ENCODE results near the gene ALDH1L1.
A peak's percentile ranks its signal among the peaks of the same experiment; 100 is the strongest.
"Not testable (repeated sequence)": the region's sequence is repeated elsewhere in the genome, so short reads cannot be mapped to it uniquely, and the experiment has no call there.

ALDH1L1 gene

DNA sequence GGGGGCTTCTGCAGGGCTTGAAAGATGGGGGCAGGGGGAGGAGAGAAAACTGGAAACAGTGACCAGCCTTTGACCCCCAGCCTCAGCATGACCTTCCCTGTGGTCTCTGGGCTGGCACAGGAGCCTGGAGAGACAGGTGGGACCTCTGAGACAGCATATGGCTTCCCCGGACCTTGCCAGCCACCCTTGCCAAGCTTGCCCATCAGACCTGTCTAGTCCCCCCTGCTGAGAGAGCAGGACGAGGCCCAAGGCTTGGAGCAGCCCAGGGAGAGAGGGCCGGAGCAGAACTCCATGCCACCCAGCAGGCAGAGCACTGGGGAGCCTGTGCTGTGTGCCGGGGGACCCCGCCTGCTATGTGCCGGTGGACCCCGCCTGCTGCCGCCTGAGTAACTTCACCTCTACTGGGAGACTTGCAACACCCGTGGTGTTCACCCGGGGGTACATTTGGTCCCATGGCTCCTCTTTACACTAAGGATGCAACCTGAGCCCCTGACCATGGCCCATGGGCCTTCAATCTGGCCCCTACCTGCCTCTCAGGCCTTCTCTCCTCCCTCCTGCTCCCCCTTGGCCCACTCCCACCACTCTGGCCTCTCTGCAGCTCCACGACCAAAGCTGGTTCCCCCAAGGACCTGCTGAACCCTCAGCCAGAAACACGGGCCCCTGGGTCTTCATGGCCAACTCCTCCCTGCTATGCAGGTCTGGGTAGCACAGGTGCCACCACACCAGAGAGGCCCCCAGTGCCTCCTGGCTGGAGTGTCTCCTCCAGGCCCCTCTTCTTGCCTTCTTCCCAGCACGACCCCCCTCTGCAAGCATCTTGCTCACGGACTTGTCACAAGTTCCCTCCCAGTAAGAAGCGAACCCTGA, 75.4 kb downstream of the ALDH1L1 start:
- no peak for DNase-seq

- DNase-seq: no peak
Measured at GRCh38 chr3:126104028-126104635, 76.3 kb downstream of the ALDH1L1 start.

DNA sequence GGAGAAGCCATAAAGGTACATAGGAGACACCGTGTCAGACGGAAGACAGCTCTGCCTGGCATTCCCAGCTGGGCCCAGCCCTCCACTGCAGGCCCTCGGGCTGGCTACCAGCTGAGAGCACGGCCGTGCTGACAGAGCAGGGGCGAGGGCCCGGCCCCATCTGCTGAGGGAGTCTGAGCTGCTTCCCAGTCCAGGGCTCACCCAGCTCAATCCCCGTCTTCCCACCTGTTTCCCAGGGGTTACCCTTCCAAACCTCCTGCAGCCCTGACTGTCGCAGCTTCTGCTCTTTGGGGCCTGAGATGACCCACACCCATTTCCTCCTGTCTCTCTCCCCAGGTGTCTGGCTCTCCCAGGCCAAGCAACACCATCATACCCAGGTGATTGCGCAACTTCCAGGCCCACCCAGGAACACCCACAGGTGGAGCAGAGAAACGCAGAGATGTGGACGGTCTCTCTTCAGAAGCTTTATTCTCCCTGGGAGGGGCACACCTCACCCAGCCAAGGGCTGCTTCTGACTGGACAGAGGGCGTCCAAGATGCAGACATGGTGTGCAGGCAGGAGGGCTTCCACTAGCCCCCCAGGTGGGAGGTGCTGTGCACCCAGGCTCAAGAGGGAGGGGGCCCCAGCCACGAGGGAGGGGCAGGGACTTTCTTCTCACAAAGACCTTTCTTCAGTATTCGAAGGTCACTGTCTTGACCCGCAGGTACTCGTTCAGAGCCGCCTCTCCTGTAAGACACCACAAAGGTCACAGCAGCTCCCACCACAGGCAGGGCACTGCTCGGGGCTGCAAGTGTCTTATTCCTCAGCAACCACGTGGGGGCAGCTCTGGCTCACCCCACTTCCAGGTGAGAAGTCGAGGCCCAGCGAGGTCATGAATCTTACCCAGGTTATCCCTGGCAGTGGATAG, 77.0 kb downstream of the ALDH1L1 start:
- no peak for DNase-seq

DNA sequence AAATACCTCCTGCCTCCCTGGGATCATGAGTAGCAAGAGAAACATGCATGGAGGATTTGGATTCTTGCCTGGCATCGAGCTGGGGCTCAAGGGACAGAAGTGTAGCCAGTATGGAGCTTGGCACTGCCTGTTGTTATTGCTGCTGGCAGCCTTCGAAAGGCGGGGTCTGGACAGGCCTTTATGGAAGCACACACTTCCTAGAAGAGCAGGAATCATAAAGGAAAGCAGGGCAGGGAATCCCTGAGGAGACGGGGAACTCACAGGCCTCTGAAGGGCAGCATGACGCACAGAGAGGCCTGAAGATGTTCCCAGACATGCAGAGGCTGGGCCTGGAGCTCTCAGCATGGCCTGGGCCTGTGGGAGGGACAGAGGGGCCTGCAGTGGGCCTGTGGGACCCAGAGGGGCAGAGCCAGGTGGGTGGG, 77.8 kb downstream of the ALDH1L1 start:
- DNase-seq: no peak

DNA sequence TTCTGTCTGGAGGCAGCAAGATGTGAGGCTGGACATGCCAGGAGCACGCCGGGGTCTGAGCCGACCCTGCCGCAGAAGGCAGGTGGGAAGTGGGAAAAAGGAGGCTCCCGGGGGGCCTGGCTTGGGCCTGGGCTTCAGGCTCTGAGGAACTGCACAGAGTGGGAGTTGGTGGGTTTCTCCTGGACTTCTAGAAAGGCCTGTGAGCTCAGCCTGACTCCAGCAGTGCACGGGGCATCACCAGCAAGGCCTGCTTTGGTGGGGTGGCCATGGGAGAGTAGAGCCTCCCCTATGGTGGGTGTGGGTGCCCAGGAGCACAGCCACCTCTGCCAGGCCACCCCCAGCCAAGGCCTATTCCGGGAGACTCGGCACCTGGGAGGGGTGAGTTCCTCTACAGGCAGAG, 78.4 kb downstream of the ALDH1L1 start:
- no peak for DNase-seq

GRCh38 chr3:126101521-126101982, 78.8 kb downstream of the ALDH1L1 start:
- DNase-seq: no peak

- DNase-seq: no peak
Measured at GRCh38 chr3:126100634-126101301, 79.6 kb downstream of the ALDH1L1 start.

- DNase-seq: no peak
Measured at GRCh38 chr3:126100269-126100633, 80.1 kb downstream of the ALDH1L1 start.

DNA sequence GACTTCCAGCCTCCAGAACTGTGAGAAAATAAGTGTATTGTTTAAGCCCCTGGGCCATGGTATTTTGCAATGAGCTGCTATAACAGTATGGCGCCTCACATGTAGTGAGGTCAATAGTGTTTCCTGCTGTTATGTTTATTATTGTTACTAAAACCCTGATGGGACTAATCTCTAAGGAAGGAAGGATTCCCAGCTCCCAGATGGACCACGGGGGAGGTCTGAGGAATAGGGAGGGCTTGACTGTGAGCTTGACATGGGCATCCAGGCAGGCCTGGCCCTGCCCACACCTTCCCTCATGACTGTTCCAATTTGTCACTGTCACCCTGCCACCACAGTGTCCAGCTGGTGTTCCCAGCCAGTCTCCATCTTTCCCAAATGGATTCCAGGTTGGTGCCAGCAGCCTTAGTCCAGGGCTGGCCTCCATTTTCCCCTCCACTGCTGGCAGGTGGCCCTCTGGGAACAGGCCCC, 82.0 kb downstream of the ALDH1L1 start:
- no peak for DNase-seq

GRCh38 chr3:126097801-126098200, 82.6 kb downstream of the ALDH1L1 start:
- no peak for DNase-seq

DNA sequence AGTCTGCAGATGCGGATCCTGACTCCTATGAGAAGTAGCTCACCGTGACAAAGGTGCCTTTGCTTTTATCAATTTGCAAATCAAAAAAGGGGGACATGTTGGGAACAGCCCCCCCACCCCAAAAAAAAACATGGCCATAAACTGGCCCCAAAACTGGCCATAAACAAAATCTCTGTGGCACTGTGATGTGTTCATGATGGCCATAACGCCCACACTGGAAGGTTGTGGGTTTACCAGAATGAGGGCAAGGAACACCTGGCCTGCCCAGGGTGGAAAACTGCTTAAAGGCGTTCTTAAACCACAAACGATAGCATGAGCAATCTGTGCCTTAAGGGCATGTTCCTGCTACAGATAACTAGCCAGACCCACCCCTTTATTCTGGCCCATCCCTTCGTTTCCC, 84.1 kb downstream of the ALDH1L1 start:
- not testable (repeated sequence) for DNase-seq

DNA sequence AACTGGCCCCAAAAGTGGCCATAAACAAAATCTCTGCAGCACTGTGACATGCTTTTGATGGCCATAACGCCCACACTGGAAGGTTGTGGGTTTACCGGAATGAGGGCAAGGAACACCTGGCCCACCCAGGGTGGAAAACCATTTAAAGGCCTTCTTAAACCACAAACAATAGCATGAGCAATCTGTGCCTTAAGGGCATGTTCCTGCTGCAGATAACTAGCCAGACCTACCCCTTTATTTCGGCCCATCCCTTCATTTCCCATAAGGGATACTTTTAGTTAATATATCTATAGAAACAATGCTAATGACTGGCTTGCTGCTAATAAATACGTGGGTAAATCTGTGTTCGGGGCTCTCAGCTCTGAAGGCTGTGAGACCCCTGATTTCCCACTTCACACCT, 88.3 kb downstream of the ALDH1L1 start:
- DNase-seq: not testable (repeated sequence)

DNA sequence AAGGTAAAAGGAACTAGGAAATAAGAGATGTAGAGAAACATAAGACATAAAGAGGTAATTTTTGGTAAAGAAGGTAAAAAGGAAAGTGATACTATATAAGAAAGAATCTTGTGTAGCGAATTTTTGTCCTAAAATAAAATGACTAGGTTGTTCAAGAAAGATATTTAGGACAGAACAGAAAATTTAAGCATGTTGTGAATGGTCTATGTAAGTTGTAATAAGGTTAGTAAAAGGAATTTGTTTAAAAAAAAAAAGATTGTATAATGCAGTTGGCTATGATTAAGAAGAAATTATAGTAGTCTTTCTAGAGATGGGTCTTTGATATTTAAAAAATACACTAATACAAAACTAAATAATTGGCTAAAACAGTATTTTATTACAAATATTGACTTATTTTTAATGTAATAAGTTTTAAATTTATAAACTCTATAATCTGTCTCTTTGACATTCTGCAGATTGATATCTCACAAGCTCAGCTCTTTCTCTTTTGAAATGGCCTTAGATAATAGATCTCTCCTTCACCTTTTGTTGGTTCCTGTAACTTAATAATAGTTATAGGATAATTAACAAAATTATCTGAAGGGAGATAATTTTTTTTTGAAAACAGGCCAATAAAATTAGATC, 92.7 kb downstream of the ALDH1L1 start:
- DNase-seq: no peak

GRCh38 chr3:126085841-126086240, 94.5 kb downstream of the ALDH1L1 start:
- DNase-seq: no peak

GRCh38 chr3:126085276-126085675, 95.1 kb downstream of the ALDH1L1 start:
- DNase-seq: no peak

DNA sequence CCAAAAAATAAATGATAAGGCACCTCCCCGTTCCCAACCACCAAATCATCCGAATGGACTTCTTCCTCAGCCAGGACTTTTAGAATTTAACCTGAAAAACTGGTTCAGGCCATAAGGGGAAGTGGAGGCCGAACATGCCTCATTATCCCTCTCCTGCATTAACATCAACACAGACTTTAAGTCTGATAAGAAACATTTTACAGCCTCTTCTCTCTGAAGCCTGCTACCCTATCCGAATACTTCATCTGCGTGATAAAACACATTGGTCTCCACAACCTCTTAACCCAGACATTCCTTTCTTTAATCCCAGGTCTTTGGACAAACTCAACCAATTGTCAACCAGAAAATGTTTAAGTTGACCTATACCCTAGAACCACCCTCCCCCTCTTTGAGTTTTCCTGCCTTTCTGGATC, 95.6 kb downstream of the ALDH1L1 start:
- no peak for DNase-seq

DNA sequence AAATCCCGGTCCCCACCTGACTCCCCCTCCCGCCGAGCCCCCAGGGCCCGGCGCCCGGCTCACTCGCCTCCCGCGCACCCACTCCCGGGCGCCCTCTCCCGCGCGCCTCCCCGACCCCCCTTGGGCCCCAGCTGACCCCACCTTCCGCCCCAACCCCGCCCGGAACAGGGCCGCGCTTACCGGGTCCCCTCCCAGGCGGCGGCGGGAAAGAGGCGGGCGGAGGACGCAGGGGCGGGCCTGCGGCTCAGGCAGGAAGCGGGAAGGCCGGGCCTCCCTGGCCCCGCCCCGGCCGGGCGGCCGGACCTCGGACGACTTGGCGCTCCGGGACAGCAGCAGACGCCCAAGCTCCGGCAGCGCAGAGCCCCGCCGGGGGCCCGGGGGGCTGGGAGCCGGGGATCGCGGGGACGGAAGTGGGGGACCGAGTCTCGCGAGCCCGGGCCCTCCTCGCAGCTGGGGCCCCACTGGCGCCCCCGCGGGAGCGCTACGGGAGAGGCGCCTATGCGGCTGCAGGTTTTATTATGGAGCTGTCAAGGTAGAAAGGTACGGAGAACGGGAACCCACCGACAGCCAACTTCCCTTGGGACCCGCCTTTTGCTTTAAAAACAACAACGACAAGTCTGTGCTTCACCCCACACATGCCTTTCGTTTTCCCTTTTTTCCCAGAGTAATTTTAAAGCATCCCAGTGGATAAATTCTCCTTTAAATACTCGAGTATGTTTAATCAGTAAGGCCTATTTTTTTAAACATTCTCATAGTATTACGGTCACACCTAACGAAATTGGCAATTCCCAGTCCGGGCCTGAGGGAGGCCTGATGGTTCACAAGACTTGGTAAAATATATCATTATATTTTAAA, 96.2 kb downstream of the ALDH1L1 start, which contains the start of gene SLC41A3:
Gene SLC41A3 (minus strand): TSS at position 212 of the 855 bp plus-strand sequence. CDS start 15,905 bp downstream, outside the sequence.
- DNase-seq: peak; percentile 78 to 80

GRCh38 chr3:126083511-126083912, 96.9 kb downstream of the ALDH1L1 start:
- DNase-seq: peak in 1 of 2 donors; percentile 7

- no peak for DNase-seq
Measured at GRCh38 chr3:126083138-126083445, 97.3 kb downstream of the ALDH1L1 start.

DNA sequence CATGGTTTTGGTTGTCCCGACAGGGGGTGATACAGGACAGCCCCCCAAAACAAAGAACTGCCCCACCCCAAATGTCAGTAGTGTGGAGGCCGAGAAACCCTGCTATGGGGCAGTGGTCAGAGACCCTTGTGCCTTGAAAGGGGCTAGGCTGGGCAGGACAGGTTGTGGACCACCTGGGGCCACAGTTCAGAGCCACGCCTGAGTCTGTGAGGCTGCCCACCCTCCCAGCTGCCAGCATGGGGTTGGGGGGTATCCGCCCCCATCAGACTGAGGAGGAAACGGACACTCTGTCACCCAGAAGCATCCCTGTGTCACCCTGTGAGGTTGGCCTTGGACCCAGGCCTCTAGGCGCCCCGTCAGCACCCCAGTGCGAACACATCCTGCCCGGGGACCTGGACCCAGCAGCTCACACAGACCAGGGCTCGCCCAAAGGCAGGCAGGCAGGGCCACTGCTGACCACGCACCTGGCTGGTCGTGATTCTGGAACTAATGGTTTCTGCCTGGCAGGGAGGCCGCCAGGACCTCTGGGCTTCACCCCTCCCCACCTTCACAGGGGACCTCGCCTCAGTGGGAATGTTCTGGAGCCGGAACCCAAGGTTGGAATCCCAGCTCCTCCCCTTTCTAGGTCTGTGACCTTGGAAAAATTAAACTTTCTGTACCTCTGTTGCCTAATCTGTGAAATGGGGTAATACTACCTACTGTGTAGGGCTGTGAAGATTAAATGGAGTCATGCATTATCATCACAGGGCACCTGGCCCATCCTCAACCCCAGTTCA, 97.8 kb downstream of the ALDH1L1 start:
- no peak for DNase-seq

Data from inflammatory macrophage (primary cell).